Sigmoid colon (tissue), 3 donors: Measurements from ENCODE around the gene BIVM.

ENCODE experiments used
- POLR2A ChIP-seq, 2 donors: fragments of 450-650 bp; IDR thresholded peaks; one replicate each; pipeline ENCODE4 v1.6.1; 2016; ENCODE audit warnings: antibody characterized with exemption in 2 of 2, mild to moderate bottlenecking in 2 of 2, moderate library complexity in 2 of 2
- TF ChIP-seq, protein P1 (sequence below), 4 experiments: fragments of 450-650 bp in 3 of 4; fragments of 200-600 bp in 1 of 4; IDR thresholded peaks; one replicate each; pipeline ENCODE4 v1.5.1; 2016 to 2019; ENCODE audit warnings: antibody characterized with exemption in 4 of 4, mild to moderate bottlenecking in 3 of 4, moderate library complexity in 2 of 4

- TF ChIP-seq, protein P1, sequence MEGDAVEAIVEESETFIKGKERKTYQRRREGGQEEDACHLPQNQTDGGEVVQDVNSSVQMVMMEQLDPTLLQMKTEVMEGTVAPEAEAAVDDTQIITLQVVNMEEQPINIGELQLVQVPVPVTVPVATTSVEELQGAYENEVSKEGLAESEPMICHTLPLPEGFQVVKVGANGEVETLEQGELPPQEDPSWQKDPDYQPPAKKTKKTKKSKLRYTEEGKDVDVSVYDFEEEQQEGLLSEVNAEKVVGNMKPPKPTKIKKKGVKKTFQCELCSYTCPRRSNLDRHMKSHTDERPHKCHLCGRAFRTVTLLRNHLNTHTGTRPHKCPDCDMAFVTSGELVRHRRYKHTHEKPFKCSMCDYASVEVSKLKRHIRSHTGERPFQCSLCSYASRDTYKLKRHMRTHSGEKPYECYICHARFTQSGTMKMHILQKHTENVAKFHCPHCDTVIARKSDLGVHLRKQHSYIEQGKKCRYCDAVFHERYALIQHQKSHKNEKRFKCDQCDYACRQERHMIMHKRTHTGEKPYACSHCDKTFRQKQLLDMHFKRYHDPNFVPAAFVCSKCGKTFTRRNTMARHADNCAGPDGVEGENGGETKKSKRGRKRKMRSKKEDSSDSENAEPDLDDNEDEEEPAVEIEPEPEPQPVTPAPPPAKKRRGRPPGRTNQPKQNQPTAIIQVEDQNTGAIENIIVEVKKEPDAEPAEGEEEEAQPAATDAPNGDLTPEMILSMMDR (IDR thresholded peaks at IDR 0.05), result no peak
- TF ChIP-seq POLR2A (IDR thresholded peaks at IDR 0.05), result no peak
Observed at GRCh38 chr13:102772042-102772425, 26.9 kb upstream of the BIVM start.
